GM19397 (cell line): ENCODE measurements around the gene OR8K1.

Experiments used
- ATAC-seq: cut with Tn5 transposase; IDR thresholded peaks from one replicate; pipeline ENCODE4 v1.9.1; 2021; ENCODE audit warnings: mild to moderate bottlenecking, moderate library complexity; ENCODE audit not compliant: unreplicated experiment

OR8K1 gene

DNA sequence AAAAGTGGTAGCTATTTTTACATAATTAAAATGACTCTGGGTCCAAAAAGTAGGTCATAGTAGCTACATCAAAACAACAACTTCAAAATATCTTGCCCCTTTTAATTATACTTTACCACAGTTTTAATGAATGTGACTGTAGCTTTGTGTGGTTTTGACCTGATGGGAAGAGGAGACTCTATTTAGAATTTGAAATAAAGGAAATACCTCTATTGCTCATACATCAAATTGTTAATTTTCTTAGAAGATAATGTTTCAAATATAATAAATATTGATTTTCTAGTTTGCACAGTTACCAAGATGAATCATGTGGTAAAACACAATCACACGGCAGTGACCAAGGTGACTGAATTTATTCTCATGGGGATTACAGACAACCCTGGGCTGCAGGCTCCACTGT is at the start of gene OR8K1:
TSS of gene OR8K1 (plus strand) at position 301 of the 400 bp plus-strand sequence. CDS start at position 301, 0 bp downstream.
- no peak for ATAC-seq

- no peak for ATAC-seq
Measured at GRCh38 chr11:56296898-56297297, 48.9 kb upstream of the OR8K1 start.

DNA sequence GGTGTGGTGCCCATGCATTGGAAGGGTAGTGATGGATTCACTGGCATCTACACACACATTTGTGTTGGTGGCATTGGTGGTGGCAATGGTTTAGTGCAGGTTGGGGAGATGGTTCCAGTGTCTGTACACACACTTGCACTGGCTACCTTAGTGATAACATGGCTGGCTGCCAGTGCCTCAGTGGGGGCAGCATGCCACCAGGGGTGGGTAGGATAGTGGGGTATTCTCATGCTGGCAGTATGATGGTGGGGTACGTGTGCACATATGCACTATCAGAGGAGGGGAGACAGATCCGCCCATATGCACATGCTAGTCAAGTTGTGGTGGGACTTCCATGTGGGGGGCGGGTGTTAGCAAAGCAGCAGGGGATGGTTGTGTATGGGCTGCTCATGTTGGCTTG is 38.0 kb upstream of the OR8K1 start:
- no peak for ATAC-seq

DNA sequence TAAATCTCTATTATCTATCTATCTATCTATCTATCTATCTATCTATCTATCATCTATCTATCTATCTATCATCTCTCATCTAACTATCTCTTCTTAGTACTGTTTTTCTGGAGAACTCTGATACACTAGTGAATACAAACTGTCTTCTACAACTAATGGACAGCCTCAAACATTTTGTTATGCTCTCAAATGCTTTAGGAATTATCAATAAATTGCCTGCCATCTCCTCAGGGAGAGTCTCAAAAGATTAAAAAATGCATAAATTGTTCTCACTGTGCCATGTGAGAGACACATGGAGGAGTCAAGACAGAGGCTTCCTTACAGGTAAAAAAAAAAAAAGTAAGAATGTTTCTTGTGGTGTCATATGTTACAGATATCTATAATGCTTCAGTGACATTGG is 31.0 kb upstream of the OR8K1 start, which contains the start of gene OR8K3:
TSS of gene OR8K3 (plus strand) at position 301 of the 400 bp plus-strand sequence. CDS start 3,163 bp downstream, outside the sequence.
- no peak for ATAC-seq

DNA sequence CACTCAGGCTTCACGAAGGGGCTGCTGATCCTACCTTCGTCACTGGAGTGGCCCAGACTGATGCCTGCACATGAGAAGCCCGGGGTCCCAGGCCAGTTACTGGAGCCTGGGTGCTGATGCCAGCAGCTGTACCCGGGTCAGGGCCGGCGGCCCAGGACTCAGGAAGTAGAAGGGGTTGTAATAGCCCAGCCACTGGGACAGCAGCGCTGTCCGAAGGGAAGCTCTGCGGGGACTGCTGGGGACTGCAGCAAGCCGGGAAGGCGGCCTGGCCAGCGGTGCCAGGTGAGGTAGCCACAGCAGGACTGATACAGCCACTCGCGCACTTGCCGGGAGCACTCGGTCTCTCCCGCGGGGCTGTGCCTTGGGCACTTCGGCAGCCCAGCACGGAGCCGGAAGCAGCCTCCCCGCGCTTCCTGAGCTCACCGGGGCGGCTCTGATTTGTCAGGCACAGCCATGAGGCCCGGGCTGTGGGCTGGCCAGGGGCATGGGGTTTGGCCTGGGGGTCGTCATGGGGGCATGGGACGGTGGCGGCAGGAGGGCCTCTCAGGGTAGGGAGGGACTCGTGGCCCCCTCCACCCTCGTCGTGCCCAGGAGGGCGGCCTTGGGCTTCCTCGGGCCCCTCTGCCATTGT is 13.9 kb upstream of the OR8K1 start:
- no peak for ATAC-seq

- no peak for ATAC-seq
Measured at GRCh38 chr11:56333156-56333555, 12.7 kb upstream of the OR8K1 start.

DNA sequence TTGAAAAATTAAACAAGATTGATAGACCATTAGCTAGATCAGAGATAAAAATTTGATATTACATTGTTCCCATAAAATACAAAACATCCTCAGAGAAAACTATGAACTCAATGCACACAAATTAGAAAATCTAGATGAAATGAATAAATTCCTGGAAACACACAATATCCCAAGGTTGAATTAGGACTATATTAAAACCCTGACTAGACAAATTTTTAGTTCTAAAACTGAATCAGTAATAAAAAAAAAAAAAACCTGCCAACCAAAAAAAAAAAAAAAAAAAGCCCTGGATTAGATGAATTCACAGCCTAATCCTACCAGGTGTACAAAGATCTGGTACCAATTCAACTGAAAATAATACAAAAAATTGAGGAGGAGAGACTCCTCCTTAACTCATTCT is 5.5 kb upstream of the OR8K1 start:
- no peak for ATAC-seq

DNA sequence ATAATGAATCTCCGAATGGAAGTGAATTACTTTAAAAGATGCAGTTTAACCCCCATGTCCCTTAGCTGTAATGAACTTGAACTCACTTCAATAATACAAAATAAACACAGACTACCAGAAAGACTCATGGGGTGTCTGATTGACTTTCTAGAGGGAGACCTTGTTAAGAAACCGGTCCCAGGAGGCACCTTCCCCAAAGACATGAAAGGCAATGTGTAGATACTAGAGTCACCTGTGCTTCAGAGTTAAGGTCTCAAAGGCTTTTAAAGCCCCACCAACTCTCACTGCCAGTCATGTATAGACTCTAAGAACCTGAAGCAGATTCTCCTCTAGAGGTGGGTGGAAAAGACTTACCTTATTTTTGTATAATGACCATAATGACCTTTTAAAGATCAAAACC is 8.2 kb downstream of the OR8K1 start, which contains the start of gene OR8J1:
TSS of gene OR8J1 (plus strand) at position 301 of the 400 bp plus-strand sequence. CDS start 5,956 bp downstream, outside the sequence.
- ATAC-seq = no peak

DNA sequence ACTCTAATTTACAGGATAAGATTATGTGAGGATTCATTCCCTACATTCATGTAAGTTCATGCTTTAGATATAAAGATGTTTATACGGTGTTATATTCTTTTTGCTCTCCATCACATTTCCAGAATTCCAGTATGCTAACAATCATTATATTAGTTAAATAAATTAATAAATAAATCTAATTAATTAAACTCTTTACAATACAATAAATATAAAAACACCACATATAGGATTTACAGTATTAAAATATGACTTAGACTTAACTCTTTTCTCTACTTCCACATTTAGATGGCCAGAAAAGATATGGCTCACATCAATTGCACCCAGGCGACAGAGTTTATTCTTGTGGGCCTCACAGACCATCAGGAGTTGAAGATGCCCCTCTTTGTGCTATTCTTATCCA is 29.5 kb downstream of the OR8K1 start, which contains the start of gene OR8U1:
TSS of gene OR8U1 (plus strand) at position 301 of the 400 bp plus-strand sequence. CDS start at position 301, 0 bp downstream.
- no peak for ATAC-seq

- no peak for ATAC-seq
Measured at GRCh38 chr11:56380120-56380519, 34.3 kb downstream of the OR8K1 start.

DNA sequence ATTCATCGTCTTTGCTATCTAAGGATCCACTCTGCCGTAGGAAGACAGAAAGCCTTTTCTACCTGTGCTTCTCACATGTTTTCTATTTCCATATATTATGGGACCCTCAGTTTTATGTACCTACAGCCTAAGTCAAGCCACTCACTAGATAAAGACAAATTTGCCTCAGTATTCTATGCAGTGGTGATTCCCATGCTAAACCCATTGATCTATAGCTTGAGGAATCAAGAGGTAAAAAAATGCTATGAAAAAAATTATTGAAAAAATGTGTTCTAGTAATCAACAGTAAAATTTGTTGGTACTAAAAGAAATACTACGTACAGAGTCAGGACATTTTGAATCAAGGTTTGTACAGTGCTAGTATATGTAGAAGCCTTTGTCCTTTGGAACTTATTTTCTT is 48.5 kb downstream of the OR8K1 start:
- ATAC-seq = no peak

GRCh38 chr11:56396047-56396446 is 50.2 kb downstream of the OR8K1 start:
- no peak for ATAC-seq
